ENCODE data around the gene DNAJC5. TPM values are rescaled to one million over a fixed set of nuclear protein-coding genes. Genes with fewer than 3 reads are reported as not detected.

The DNAJC5 gene
- total RNA-seq, 2 experiments from 2014 or later: 30.1 to 34.3 TPM

- POLR2A ChIA-PET: interaction anchor here (0.7 kb wide), 1 partner anchor 431 kb away, joined by 3 read pairs; the partner anchor contains the start of gene PPDPF
- H3K4me1 Mint-ChIP-seq: peaks cover 49% of the 10 kb centered on the region
Observed at GRCh38 chr20:63952210-63952535, 57.2 kb downstream of the DNAJC5 start.

GRCh38 chr20:63952769-63953168 is 57.8 kb downstream of the DNAJC5 start:
- ATAC-seq (no peak), DNase-seq (no peak)
- H3K27me3 Mint-ChIP-seq: no peaks in the 10 kb centered on the region
- POLR2A ChIA-PET: no interaction called here
- peaks cover 2% of the 10 kb centered on the region for H3K9me3 Mint-ChIP-seq (ENCODE audit: low read depth)
- H3K36me3 Mint-ChIP-seq (ENCODE audit: low read depth): peaks cover 2% of the 10 kb centered on the region
- intact Hi-C loops (cut with DNase I, micrococcal nuclease): no loop called here
- no peak overlapping the region for H3K4me3 Mint-ChIP-seq
- CTCF ChIA-PET: no interaction called here
- H3K4me1 Mint-ChIP-seq: peaks cover 49% of the 10 kb centered on the region
- H3K27ac Mint-ChIP-seq: no peak overlapping the region

More at GRCh38 chr20:63952210-63952535, 57.2 kb downstream of the DNAJC5 start:
- no peak overlapping the region for H3K27ac Mint-ChIP-seq
- intact Hi-C loops (cut with DNase I, micrococcal nuclease): no loop called here
- CTCF ChIA-PET: no interaction called here
- H3K36me3 Mint-ChIP-seq (ENCODE audit: low read depth): peaks cover 3% of the 10 kb centered on the region
- no peaks in the 10 kb centered on the region for H3K27me3 Mint-ChIP-seq
- no peak for DNase-seq
- no peak for ATAC-seq
- H3K9me3 Mint-ChIP-seq (ENCODE audit: low read depth): peaks cover 2% of the 10 kb centered on the region
- no peak overlapping the region for H3K4me3 Mint-ChIP-seq

- DNase-seq (no peak), ATAC-seq (no peak)
- H3K4me1 Mint-ChIP-seq: peaks cover 46% of the 10 kb centered on the region
- no peaks in the 10 kb centered on the region for H3K36me3 Mint-ChIP-seq (ENCODE audit: low read depth)
- no peaks in the 10 kb centered on the region for H3K27me3 Mint-ChIP-seq
- no peaks in the 10 kb centered on the region for H3K9me3 Mint-ChIP-seq (ENCODE audit: low read depth)
- H3K27ac Mint-ChIP-seq: peak overlapping the region; percentile 26
- ChIA-PET CTCF (interaction anchor here (0.8 to 1.4 kb wide), 2 partner anchors 18 kb away, joined by 3 to 4 read pairs; no protein-coding TSS in a partner anchor), POLR2A (no interaction called here)
- intact Hi-C loops (cut with DNase I, micrococcal nuclease): no loop called here
- H3K4me3 Mint-ChIP-seq: peak overlapping the region; percentile 77
Observed at GRCh38 chr20:63953764-63954429, 59.0 kb downstream of the DNAJC5 start.

GRCh38 chr20:63955281-63955826 is 60.4 kb downstream of the DNAJC5 start:
- CTCF ChIA-PET: interaction anchor here (0.7 to 1.4 kb wide), 2 partner anchors 19 to 20 kb away, joined by 4 read pairs; no protein-coding TSS in a partner anchor
- intact Hi-C loops (cut with DNase I, micrococcal nuclease): loop anchor here (5.0 kb wide), 2 partner anchors 328 to 418 kb away; partner anchors contain the start of genes PTK6 (in 2 of the 2) and GMEB2 (in 1 of the 2)

GRCh38 chr20:63955827-63956663 is 61.1 kb downstream of the DNAJC5 start, which contains the start of gene UCKL1:
TSS of gene UCKL1 (minus strand) at chr20:63956416. CDS start at chr20:63956372, 44 bp downstream.
- H3K4me1 Mint-ChIP-seq: peaks cover 37% of the 10 kb centered on the region
- peak within 1 kb of the TSS; percentile 77 for H3K4me3 Mint-ChIP-seq
- H3K9me3 Mint-ChIP-seq (ENCODE audit: low read depth): no peaks in the 10 kb centered on the region
- H3K27ac Mint-ChIP-seq: peak within 1 kb of the TSS; percentile 89
- CTCF ChIA-PET: interaction anchor here (0.7 to 2.0 kb wide), 6 partner anchors 16 to 128 kb away, joined by 3 to 6 read pairs (median 4); partner anchors contain the start of genes LKAAEAR1, PRPF6 and SAMD10
- intact Hi-C loops (cut with DNase I, micrococcal nuclease): loop anchor here (1.0 to 5.0 kb wide), 10 partner anchors 15 to 436 kb away; partner anchors contain the start of genes PTK6 (in 2 of the 2), ARFRP1 (in 1 of the 2), GMEB2 (in 1 of the 2) and PPDPF (in 1 of the 2)
- DNase-seq: peak; percentile 95
- POLR2A ChIA-PET: interaction anchor here (0.5 to 0.7 kb wide), 3 partner anchors 25 to 228 kb away, joined by 3 to 4 read pairs (median 4); partner anchors contain the start of gene PRPF6
- peaks cover 2% of the 10 kb centered on the region for H3K36me3 Mint-ChIP-seq (ENCODE audit: low read depth)
- ATAC-seq: peak; percentile 78
- H3K27me3 Mint-ChIP-seq: no peaks in the 10 kb centered on the region

More at GRCh38 chr20:63955281-63955826, 60.4 kb downstream of the DNAJC5 start:
- POLR2A ChIA-PET: no interaction called here
- Mint-ChIP-seq H3K27ac (peak overlapping the region; percentile 71), H3K36me3 (ENCODE audit: low read depth) (peaks cover 2% of the 10 kb centered on the region), H3K27me3 (no peaks in the 10 kb centered on the region), H3K9me3 (ENCODE audit: low read depth) (no peaks in the 10 kb centered on the region), H3K4me3 (peak overlapping the region; percentile 77), H3K4me1 (peaks cover 37% of the 10 kb centered on the region)
- ATAC-seq (peak; percentile 11), DNase-seq (peak; percentile 63)

- peak overlapping the region; percentile 82 for H3K27ac Mint-ChIP-seq
- peak overlapping the region; percentile 77 for H3K4me3 Mint-ChIP-seq
- H3K9me3 Mint-ChIP-seq (ENCODE audit: low read depth): no peaks in the 10 kb centered on the region
- peak; percentile 10 for ATAC-seq
- ChIA-PET CTCF (interaction anchor here (0.7 to 2.0 kb wide), 6 partner anchors 17 to 127 kb away, joined by 3 to 6 read pairs (median 4); partner anchors contain the start of genes LKAAEAR1, PRPF6 and SAMD10), POLR2A (interaction anchor here (0.6 to 0.7 kb wide), 2 partner anchors 24 to 229 kb away, joined by 3 to 4 read pairs; partner anchors contain the start of gene PRPF6)
- no peaks in the 10 kb centered on the region for H3K27me3 Mint-ChIP-seq
- H3K36me3 Mint-ChIP-seq (ENCODE audit: low read depth): peaks cover 2% of the 10 kb centered on the region
- peaks cover 37% of the 10 kb centered on the region for H3K4me1 Mint-ChIP-seq
- intact Hi-C loops (cut with DNase I, micrococcal nuclease): loop anchor here (1.0 to 5.0 kb wide), 12 partner anchors 12 to 436 kb away; partner anchors contain the start of genes PTK6 (in 2 of the 2), ARFRP1 (in 1 of the 2), DNAJC5 (in 1 of the 2) and GMEB2 (in 1 of the 2)
- DNase-seq: no peak
Observed at GRCh38 chr20:63956664-63957003, 61.7 kb downstream of the DNAJC5 start.

GRCh38 chr20:63957004-63957689 is 62.2 kb downstream of the DNAJC5 start:
- ATAC-seq (peak; percentile 65), DNase-seq (peak; percentile 90)
- CTCF ChIA-PET: interaction anchor here (1.0 to 2.0 kb wide), 2 partner anchors 17 to 179 kb away, joined by 3 to 6 read pairs; no protein-coding TSS in a partner anchor
- H3K27me3 Mint-ChIP-seq: no peaks in the 10 kb centered on the region
- intact Hi-C loops (cut with DNase I, micrococcal nuclease): loop anchor here (1.0 to 5.0 kb wide), 6 partner anchors 11 to 420 kb away; partner anchors contain the start of genes PTK6 (in 2 of the 2), ARFRP1 (in 1 of the 2), DNAJC5 (in 1 of the 2) and GMEB2 (in 1 of the 2)
- peak overlapping the region; percentile 77 for H3K4me3 Mint-ChIP-seq
- POLR2A ChIA-PET: no interaction called here
- H3K36me3 Mint-ChIP-seq (ENCODE audit: low read depth): peaks cover 2% of the 10 kb centered on the region
- peaks cover 37% of the 10 kb centered on the region for H3K4me1 Mint-ChIP-seq
- peak overlapping the region; percentile 89 for H3K27ac Mint-ChIP-seq
- H3K9me3 Mint-ChIP-seq (ENCODE audit: low read depth): no peaks in the 10 kb centered on the region

- H3K9me3 Mint-ChIP-seq (ENCODE audit: low read depth): no peaks in the 10 kb centered on the region
- peak; percentile 78 for DNase-seq
- no peaks in the 10 kb centered on the region for H3K27me3 Mint-ChIP-seq
- H3K4me1 Mint-ChIP-seq: peaks cover 37% of the 10 kb centered on the region
- ChIA-PET POLR2A (no interaction called here), CTCF (interaction anchor here (1.0 to 2.0 kb wide), 2 partner anchors 16 to 180 kb away, joined by 3 to 6 read pairs; no protein-coding TSS in a partner anchor)
- peaks cover 2% of the 10 kb centered on the region for H3K36me3 Mint-ChIP-seq (ENCODE audit: low read depth)
- intact Hi-C loops (cut with DNase I, micrococcal nuclease): loop anchor here (1.0 to 5.0 kb wide), 6 partner anchors 10 to 421 kb away; partner anchors contain the start of genes PTK6 (in 2 of the 2), ARFRP1 (in 1 of the 2), DNAJC5 (in 1 of the 2) and GMEB2 (in 1 of the 2)
- H3K4me3 Mint-ChIP-seq: peak overlapping the region; percentile 77
- peak overlapping the region; percentile 89 for H3K27ac Mint-ChIP-seq
- ATAC-seq: peak; percentile 3
Observed at GRCh38 chr20:63957690-63958441, 62.9 kb downstream of the DNAJC5 start.

GRCh38 chr20:63958471-63958870 is 63.5 kb downstream of the DNAJC5 start:
- Mint-ChIP-seq H3K36me3 (ENCODE audit: low read depth) (peaks cover 2% of the 10 kb centered on the region), H3K27ac (peak overlapping the region; percentile 51), H3K27me3 (no peaks in the 10 kb centered on the region), H3K4me3 (no peak overlapping the region), H3K4me1 (peaks cover 34% of the 10 kb centered on the region), H3K9me3 (ENCODE audit: low read depth) (no peaks in the 10 kb centered on the region)
- ATAC-seq (no peak), DNase-seq (no peak)
- ChIA-PET CTCF (interaction anchor here (0.7 kb wide), 1 partner anchor 421 kb away, joined by 3 read pairs; the partner anchor contains the start of gene PTK6), POLR2A (interaction anchor here (0.6 kb wide), 1 partner anchor 251 kb away, joined by 3 read pairs; the partner anchor contains the start of genes ARFRP1 and ZGPAT)
- intact Hi-C loops (cut with DNase I, micrococcal nuclease): loop anchor here (5.0 kb wide), 2 partner anchors 331 to 421 kb away; partner anchors contain the start of genes PTK6 (in 2 of the 2) and GMEB2 (in 1 of the 2)

Measured in activated CD4-positive, alpha-beta T cell treated with anti-CD3 and anti-CD28 coated beads for 36 hours (primary cell).